ENCODE data around the gene RECK. TPM values are rescaled to one million over a fixed set of nuclear protein-coding genes. Genes with fewer than 3 reads are reported as not detected.

RECK gene
- total and polyA plus RNA-seq, 3 donors from 2014 or later, result 10.1 to 17.6 (median 15.4) TPM

GRCh38 chr9:36093384-36093783 is 56.7 kb downstream of the RECK start:
- Histone ChIP-seq H3K4me3 (no peak overlapping the region), H3K27ac (no peak overlapping the region), H3K9me3 (no peaks in the 10 kb centered on the region), H3K27me3 (no peaks in the 10 kb centered on the region), H3K4me1 (no peaks in the 10 kb centered on the region), H3K36me3 (ENCODE audit: low read depth, missing control alignments) (no peaks in the 10 kb centered on the region)
- no peak for DNase-seq
- no peak for TF ChIP-seq CTCF (IDR thresholded peaks at IDR 0.05)
- no peak for TF ChIP-seq POLR2A (IDR thresholded peaks at IDR 0.05)
- WGBS, 2 donors, result 93 to 98% methylated on average over 2 of the region's 2 CpGs
- intact Hi-C loops (cut with DNase I; ENCODE audit: low total_unique reads), result no loop called here

DNA sequence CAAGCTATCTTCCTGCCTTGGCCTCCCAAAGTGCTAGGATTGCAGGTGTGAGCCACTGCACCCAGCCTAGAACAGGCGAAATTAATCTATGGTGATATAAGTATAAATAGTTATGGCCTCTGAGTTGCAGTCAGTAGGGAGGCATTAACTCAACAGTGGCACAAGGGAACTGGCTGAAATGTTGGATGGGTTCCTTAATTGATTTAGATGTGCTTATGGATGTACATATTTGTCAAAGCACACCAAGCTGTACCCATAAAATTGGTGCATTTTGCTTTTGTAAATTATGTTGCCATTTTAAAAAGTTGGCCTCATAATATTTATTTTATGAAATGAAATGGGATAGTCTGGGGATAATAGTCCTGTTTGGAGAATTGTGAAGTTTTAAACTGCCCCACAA is 63.0 kb downstream of the RECK start:
- TF ChIP-seq CTCF (IDR thresholded peaks at IDR 0.05) (no peak), POLR2A (IDR thresholded peaks at IDR 0.05) (no peak)
- 93 to 95% methylated on average over 1 of the region's 1 CpG for WGBS, 2 donors
- Histone ChIP-seq H3K4me3 (no peak overlapping the region), H3K27me3 (no peaks in the 10 kb centered on the region), H3K36me3 (ENCODE audit: low read depth, missing control alignments) (no peaks in the 10 kb centered on the region), H3K27ac (no peak overlapping the region), H3K4me1 (no peaks in the 10 kb centered on the region), H3K9me3 (no peaks in the 10 kb centered on the region)
- intact Hi-C loops (cut with DNase I; ENCODE audit: low total_unique reads), result loop anchor here (10.0 kb wide), 1 partner anchor 65 kb away; the partner anchor contains the start of gene CCIN
- no peak for DNase-seq

DNA sequence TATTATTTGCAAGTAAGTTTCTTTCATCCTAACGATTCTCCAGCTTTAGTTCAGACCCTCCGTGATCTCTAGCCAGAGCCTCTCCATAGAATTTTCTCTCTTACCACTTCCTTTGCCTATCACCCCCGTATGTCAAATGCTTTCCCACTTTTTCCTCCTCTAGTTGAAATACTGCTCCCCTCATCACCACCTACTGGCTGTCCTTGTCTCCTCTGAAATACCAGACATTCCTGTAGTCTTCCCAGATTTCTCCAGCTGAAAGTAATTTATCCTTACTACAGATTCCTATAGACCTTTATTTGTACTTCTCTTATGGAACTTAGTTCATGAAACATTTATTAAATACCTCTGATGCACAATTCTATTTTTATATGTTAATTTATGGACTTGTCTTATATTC is 63.8 kb downstream of the RECK start:
- no peak for TF ChIP-seq CTCF (IDR thresholded peaks at IDR 0.05)
- TF ChIP-seq POLR2A (IDR thresholded peaks at IDR 0.05), result no peak
- Histone ChIP-seq H3K4me1 (no peaks in the 10 kb centered on the region), H3K4me3 (no peak overlapping the region), H3K36me3 (ENCODE audit: low read depth, missing control alignments) (no peaks in the 10 kb centered on the region), H3K27ac (no peak overlapping the region), H3K27me3 (no peaks in the 10 kb centered on the region), H3K9me3 (no peaks in the 10 kb centered on the region)
- no peak for DNase-seq
- intact Hi-C loops (cut with DNase I; ENCODE audit: low total_unique reads), result loop anchor here (10.0 kb wide), 1 partner anchor 64 kb away; the partner anchor contains the start of gene CCIN
- 55 to 62% methylated on average over 3 of the region's 3 CpGs for WGBS, 2 donors

- Histone ChIP-seq H3K9me3 (no peaks in the 10 kb centered on the region), H3K36me3 (ENCODE audit: low read depth, missing control alignments) (no peaks in the 10 kb centered on the region), H3K4me3 (no peak overlapping the region), H3K27ac (no peak overlapping the region), H3K27me3 (no peaks in the 10 kb centered on the region), H3K4me1 (no peaks in the 10 kb centered on the region)
- TF ChIP-seq POLR2A (IDR thresholded peaks at IDR 0.05) (no peak), CTCF (IDR thresholded peaks at IDR 0.05) (no peak)
- intact Hi-C loops (cut with DNase I; ENCODE audit: low total_unique reads), result loop anchor here (10.0 kb wide), 1 partner anchor 63 kb away; the partner anchor contains the start of gene CCIN
- WGBS, 2 donors, result 78 to 91% methylated on average over 4 of the region's 4 CpGs
- DNase-seq, result no peak
Observed at GRCh38 chr9:36101916-36102741, 65.4 kb downstream of the RECK start.
